Gastroesophageal sphincter (tissue), 3 donors: Measurements from ENCODE around the gene MRPL23.

Experiments used
- EP300 ChIP-seq: sonication (generic); formaldehyde crosslinking; IDR thresholded peaks from one replicate; pipeline ENCODE4 v1.6.1; 2017; ENCODE audit warnings: antibody characterized with exemption, mild to moderate bottlenecking
- POLR2A ChIP-seq, 2 donors: fragments of 450-650 bp; IDR thresholded peaks; one replicate each; pipeline ENCODE4 v1.6.1; 2017; ENCODE audit warnings: antibody characterized with exemption in 2 of 2, mild to moderate bottlenecking in 2 of 2, moderate library complexity in 1 of 2
- TF ChIP-seq, protein P1 (sequence below), 4 experiments: fragments of 200-600 bp in 2 of 4; fragments of 450-650 bp in 2 of 4; sonication (generic) in 1 of 4; IDR thresholded peaks; one replicate each; pipeline ENCODE4 v1.5.1; 2017 to 2019; ENCODE audit warnings: antibody characterized with exemption in 4 of 4, mild to moderate bottlenecking in 2 of 4, moderate library complexity in 2 of 4

GRCh38 chr11:1916986-1917522, 30.1 kb upstream of the MRPL23 start:
- TF ChIP-seq POLR2A (IDR thresholded peaks at IDR 0.05) (no peak), EP300 (no peak)
- TF ChIP-seq, protein P1, sequence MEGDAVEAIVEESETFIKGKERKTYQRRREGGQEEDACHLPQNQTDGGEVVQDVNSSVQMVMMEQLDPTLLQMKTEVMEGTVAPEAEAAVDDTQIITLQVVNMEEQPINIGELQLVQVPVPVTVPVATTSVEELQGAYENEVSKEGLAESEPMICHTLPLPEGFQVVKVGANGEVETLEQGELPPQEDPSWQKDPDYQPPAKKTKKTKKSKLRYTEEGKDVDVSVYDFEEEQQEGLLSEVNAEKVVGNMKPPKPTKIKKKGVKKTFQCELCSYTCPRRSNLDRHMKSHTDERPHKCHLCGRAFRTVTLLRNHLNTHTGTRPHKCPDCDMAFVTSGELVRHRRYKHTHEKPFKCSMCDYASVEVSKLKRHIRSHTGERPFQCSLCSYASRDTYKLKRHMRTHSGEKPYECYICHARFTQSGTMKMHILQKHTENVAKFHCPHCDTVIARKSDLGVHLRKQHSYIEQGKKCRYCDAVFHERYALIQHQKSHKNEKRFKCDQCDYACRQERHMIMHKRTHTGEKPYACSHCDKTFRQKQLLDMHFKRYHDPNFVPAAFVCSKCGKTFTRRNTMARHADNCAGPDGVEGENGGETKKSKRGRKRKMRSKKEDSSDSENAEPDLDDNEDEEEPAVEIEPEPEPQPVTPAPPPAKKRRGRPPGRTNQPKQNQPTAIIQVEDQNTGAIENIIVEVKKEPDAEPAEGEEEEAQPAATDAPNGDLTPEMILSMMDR (IDR thresholded peaks at IDR 0.05), result no peak
